GM21825 (cell line): ENCODE measurements around the gene KNL1.
"Not testable (repeated sequence)": the region's sequence is repeated elsewhere in the genome, so short reads cannot be mapped to it uniquely, and the experiment has no call there.

Experiments used
- ATAC-seq: cut with Tn5 transposase; IDR thresholded peaks from one replicate; pipeline ENCODE4 v1.9.1; 2021; ENCODE audit warnings: mild to moderate bottlenecking, moderate library complexity; ENCODE audit not compliant: unreplicated experiment

The KNL1 gene

GRCh38 chr15:40593588-40594428 is at the start of gene KNL1:
TSS of gene KNL1 (plus strand) at chr15:40594249. CDS start at chr15:40602932, 8,683 bp downstream.
- ATAC-seq: peak; percentile 59

- ATAC-seq: no peak
Observed at GRCh38 chr15:40545457-40545856, 48.6 kb upstream of the KNL1 start.

GRCh38 chr15:40548610-40549009 is 45.4 kb upstream of the KNL1 start:
- no peak for ATAC-seq

- ATAC-seq: no peak
Observed at GRCh38 chr15:40549894-40550293, 44.2 kb upstream of the KNL1 start.

GRCh38 chr15:40550341-40551037 is 43.6 kb upstream of the KNL1 start:
- ATAC-seq: peak; percentile 60

- no peak for ATAC-seq
Observed at GRCh38 chr15:40554161-40554525, 39.9 kb upstream of the KNL1 start.

GRCh38 chr15:40555876-40556275 is 38.2 kb upstream of the KNL1 start:
- ATAC-seq: no peak

GRCh38 chr15:40558952-40559742 is 34.9 kb upstream of the KNL1 start:
- ATAC-seq: no peak

- ATAC-seq: no peak
Observed at GRCh38 chr15:40562691-40563090, 31.4 kb upstream of the KNL1 start.

- no peak for ATAC-seq
Observed at GRCh38 chr15:40563426-40563825, 30.6 kb upstream of the KNL1 start.

GRCh38 chr15:40564591-40565332 is 29.3 kb upstream of the KNL1 start, which contains the start of gene CCDC32:
TSS of gene CCDC32 (minus strand) at chr15:40565042. CDS start at chr15:40563015, 2,027 bp downstream.
- ATAC-seq: peak; percentile 92

- no peak for ATAC-seq
Observed at GRCh38 chr15:40565333-40566238, 28.5 kb upstream of the KNL1 start.

- ATAC-seq: no peak
Observed at GRCh38 chr15:40567111-40567510, 26.9 kb upstream of the KNL1 start.

GRCh38 chr15:40569129-40569953 is 24.7 kb upstream of the KNL1 start, which contains the start of gene RPUSD2:
TSS of gene RPUSD2 (plus strand) at chr15:40569299. CDS start at chr15:40569338, 39 bp downstream.
- peak; percentile 37 for ATAC-seq

GRCh38 chr15:40575113-40575512 is 18.9 kb upstream of the KNL1 start:
- no peak for ATAC-seq

- ATAC-seq: not testable (repeated sequence)
Observed at GRCh38 chr15:40576914-40577313, 17.1 kb upstream of the KNL1 start.

GRCh38 chr15:40578892-40579291 is 15.2 kb upstream of the KNL1 start:
- no peak for ATAC-seq

- not testable (repeated sequence) for ATAC-seq
Observed at GRCh38 chr15:40581796-40582195, 12.3 kb upstream of the KNL1 start.
